Astrocyte (in vitro differentiated cells and primary cell): ENCODE results near the gene CZIB. TPM values are rescaled to one million over a fixed set of nuclear protein-coding genes. Genes with fewer than 3 reads are reported as not detected.

Source experiments
- DNase-seq: peaks from one replicate; pipeline ENCODE4 v3.0.0-alpha.2; 2010; ENCODE audit warnings: low read depth
- FAIRE-seq: peaks from 2 replicates; lab custom pipeline; 2011; peaks lifted over from hg19 to GRCh38; lab: Jason Lieb, UNC
- H2AFZ ChIP-seq: 2 replicates; pipeline ENCODE4 v1.6.0; 2012; ENCODE audit warnings: low read depth, low read length, inconsistent platforms
- H3K27ac ChIP-seq: 2 replicates; pipeline ENCODE4 v1.5.1; 2011; ENCODE audit warnings: low read depth, low read length, inconsistent platforms
- H3K27me3 ChIP-seq: 2 replicates; pipeline ENCODE4 v1.6.0; 2011; ENCODE audit warnings: low read length, inconsistent platforms; ENCODE audit not compliant: insufficient read depth
- H3K36me3 ChIP-seq: 2 replicates; pipeline ENCODE4 v1.5.1; 2011; ENCODE audit warnings: low read length, inconsistent platforms; ENCODE audit not compliant: insufficient read depth
- H3K4me1 ChIP-seq: 2 replicates; pipeline ENCODE4 v1.5.1; 2011; ENCODE audit warnings: low read length, inconsistent platforms; ENCODE audit not compliant: insufficient read depth
- H3K4me2 ChIP-seq: 2 replicates; pipeline ENCODE4 v1.6.0; 2012; ENCODE audit warnings: low read length, inconsistent platforms
- H3K4me3 ChIP-seq: 2 replicates; pipeline ENCODE4 v1.5.1; 2011; ENCODE audit warnings: low read depth, mild to moderate bottlenecking, low read length, inconsistent platforms; ENCODE audit not compliant: insufficient read depth
- H3K79me2 ChIP-seq: 2 replicates; pipeline ENCODE4 v1.6.0; 2012; ENCODE audit warnings: mild to moderate bottlenecking, low read length, inconsistent platforms; ENCODE audit not compliant: insufficient read depth
- H3K9ac ChIP-seq: 2 replicates; pipeline ENCODE4 v1.6.0; 2012; ENCODE audit warnings: mild to moderate bottlenecking, low read length, inconsistent platforms
- H3K9me3 ChIP-seq: 2 replicates; pipeline ENCODE4 v1.5.1; 2012; ENCODE audit warnings: low read depth, mild to moderate bottlenecking, low read length, inconsistent platforms; ENCODE audit not compliant: insufficient read depth
- H4K20me1 ChIP-seq: 2 replicates; pipeline ENCODE4 v1.6.0; 2012; ENCODE audit warnings: low read length, inconsistent platforms; ENCODE audit not compliant: insufficient read depth
- H3K27ac Mint-ChIP-seq: one replicate; pipeline ENCODE4 v1.8.0; 2021; ENCODE audit warnings: mild to moderate bottlenecking, mixed read lengths; ENCODE audit not compliant: unreplicated experiment
- H3K27me3 Mint-ChIP-seq: one replicate; pipeline ENCODE4 v1.8.0; 2021; ENCODE audit warnings: low read depth, mixed read lengths; ENCODE audit not compliant: unreplicated experiment
- H3K36me3 Mint-ChIP-seq: one replicate; pipeline ENCODE4 v1.8.0; 2021; ENCODE audit warnings: low read depth, mixed read lengths; ENCODE audit not compliant: unreplicated experiment
- H3K4me1 Mint-ChIP-seq: one replicate; pipeline ENCODE4 v1.8.0; 2021; ENCODE audit warnings: low read depth, mixed read lengths; ENCODE audit not compliant: unreplicated experiment
- H3K4me3 Mint-ChIP-seq: one replicate; pipeline ENCODE4 v1.8.0; 2021; ENCODE audit warnings: mild to moderate bottlenecking, moderate library complexity, mixed read lengths; ENCODE audit not compliant: unreplicated experiment
- H3K9me3 Mint-ChIP-seq: one replicate; pipeline ENCODE4 v1.8.0; 2021; ENCODE audit warnings: mild to moderate bottlenecking, mixed read lengths; ENCODE audit not compliant: unreplicated experiment
- CTCF ChIP-seq: IDR thresholded peaks from 2 replicates; pipeline ENCODE4 v1.5.1; 2011; ENCODE audit warnings: low read depth, mild to moderate bottlenecking, inconsistent platforms, low read length, moderate library complexity; ENCODE audit not compliant: insufficient read depth
- EZH2 ChIP-seq: IDR thresholded peaks from 2 replicates; pipeline ENCODE4 v1.6.1; 2012; ENCODE audit warnings: mild to moderate bottlenecking, low read length, inconsistent platforms; ENCODE audit not compliant: insufficient read depth
- total RNA-seq: library from RNA; stranded (reverse); gene quantifications from 2 replicates; pipeline ENCODE4 v1.2.1, GENCODE V29; 2021

CZIB gene
- total RNA-seq, 1 donor from 2014 or later = 34.5 TPM

DNA sequence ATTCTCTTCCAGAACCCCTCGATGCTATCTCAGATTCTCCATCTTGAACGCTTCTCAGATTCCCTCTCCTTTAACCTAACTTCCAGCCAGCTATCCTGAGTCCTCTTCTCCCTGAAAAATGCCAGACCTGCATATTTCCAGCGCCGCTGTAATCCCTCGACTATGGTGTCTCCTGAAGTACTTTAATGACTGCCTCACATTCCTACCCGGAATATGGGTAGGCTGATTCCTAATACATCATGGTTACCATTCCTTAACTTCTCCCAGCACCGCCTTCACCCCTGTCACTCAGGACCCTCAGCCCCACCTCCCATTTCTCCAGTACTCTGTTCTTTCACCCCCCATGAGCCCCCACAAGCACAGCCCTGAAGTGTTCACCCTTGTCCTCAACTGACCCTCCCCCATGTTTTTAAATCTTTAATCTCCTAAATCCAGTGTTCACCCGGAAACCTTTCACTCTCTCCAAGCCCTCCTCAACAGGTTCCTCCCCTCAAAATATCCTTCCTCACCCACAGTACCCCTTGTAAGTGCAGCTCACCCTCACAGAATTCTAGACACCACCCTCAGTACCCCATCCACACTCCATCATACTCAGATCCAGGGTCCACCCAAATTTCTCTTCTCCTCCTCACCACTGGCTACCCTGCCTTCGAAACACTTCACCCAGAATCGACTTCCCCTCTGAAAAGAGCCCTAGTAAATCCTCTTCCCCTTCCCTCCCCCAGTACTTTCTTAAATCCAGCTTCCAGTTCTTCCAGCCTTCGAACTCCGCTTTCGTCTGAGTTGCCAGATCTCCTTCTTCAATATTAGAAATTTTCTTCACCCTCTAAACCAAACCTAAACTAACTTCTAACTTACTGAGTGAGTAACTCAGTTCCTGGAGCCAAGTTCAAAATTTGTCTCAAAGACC lies 22.9 kb downstream of the CZIB start:
- Histone ChIP-seq H3K4me3 (peak overlapping the region; percentile 97), H3K27ac (peak overlapping the region; percentile 77), H3K9ac (peak overlapping the region; percentile 97), H3K4me2 (peak overlapping the region; percentile 100), H2AFZ (peak overlapping the region; percentile 71), H4K20me1 (peaks cover 5% of the 10 kb centered on the region), H3K79me2 (peaks cover 18% of the 10 kb centered on the region), H3K9me3 (no peaks in the 10 kb centered on the region), H3K27me3 (no peaks in the 10 kb centered on the region), H3K4me1 (peaks cover 12% of the 10 kb centered on the region), H3K36me3 (no peaks in the 10 kb centered on the region)
- H3K36me3 Mint-ChIP-seq = peaks cover 10% of the 10 kb centered on the region
- FAIRE-seq (no peak), DNase-seq (peak; percentile 44)
- peak overlapping the region; percentile 98 for H3K4me3 Mint-ChIP-seq
- H3K9me3 Mint-ChIP-seq = no peaks in the 10 kb centered on the region
- no peak for TF ChIP-seq CTCF
- no peak for TF ChIP-seq EZH2
- no peaks in the 10 kb centered on the region for H3K27me3 Mint-ChIP-seq
- H3K4me1 Mint-ChIP-seq = peaks cover 9% of the 10 kb centered on the region
- peak overlapping the region; percentile 93 for H3K27ac Mint-ChIP-seq

DNA sequence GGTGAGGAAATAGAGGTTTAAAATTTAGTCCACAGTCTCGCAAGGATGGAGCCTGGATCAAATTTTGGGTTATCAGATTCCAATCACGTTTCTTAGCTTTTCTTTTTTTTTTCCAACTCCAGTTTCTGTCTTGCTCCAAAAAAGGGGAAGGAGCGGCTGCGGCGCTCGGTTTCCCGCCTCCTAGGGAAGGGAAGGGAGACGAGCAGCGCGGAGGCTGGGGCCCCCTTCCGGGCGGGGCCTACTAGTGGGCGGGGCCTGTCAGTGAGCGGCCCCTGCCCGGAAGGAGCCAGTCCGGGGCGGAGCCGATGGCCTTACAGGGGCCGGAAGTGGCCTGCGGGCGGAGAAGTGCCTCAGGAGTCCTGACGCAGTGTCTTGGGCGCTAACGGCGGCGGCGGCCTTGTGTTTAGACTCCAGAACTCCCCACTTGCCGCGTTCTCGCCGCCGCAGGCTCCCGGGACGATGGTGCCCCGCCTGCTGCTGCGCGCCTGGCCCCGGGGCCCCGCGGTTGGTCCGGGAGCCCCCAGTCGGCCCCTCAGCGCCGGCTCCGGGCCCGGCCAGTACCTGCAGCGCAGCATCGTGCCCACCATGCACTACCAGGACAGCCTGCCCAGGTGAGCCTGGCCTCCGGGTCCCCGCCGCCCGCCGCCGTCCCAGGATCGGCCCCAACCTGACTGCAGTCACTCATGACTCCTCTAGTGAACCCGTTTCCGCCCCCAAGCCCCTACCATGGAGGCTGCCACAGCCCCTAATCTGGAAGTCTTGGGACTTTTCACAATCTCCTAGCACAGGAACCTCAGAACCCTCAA lies 23.7 kb downstream of the CZIB start, which contains the start of gene CPT2:
CPT2 (plus strand) TSS at position 340 of the 806 bp plus-strand sequence; CDS start at position 460, 120 bp downstream.
- Histone ChIP-seq H3K4me1 (peaks cover 12% of the 10 kb centered on the region), H4K20me1 (peaks cover 5% of the 10 kb centered on the region), H3K36me3 (no peaks in the 10 kb centered on the region), H3K4me3 (peak within 1 kb of the TSS; percentile 97), H3K9ac (peak within 1 kb of the TSS; percentile 97), H3K27me3 (no peaks in the 10 kb centered on the region), H3K27ac (peak within 1 kb of the TSS; percentile 77), H3K79me2 (peaks cover 18% of the 10 kb centered on the region), H3K9me3 (no peaks in the 10 kb centered on the region), H2AFZ (peak within 1 kb of the TSS; percentile 71), H3K4me2 (peak within 1 kb of the TSS; percentile 100)
- Mint-ChIP-seq H3K9me3 (no peaks in the 10 kb centered on the region), H3K27me3 (no peaks in the 10 kb centered on the region), H3K4me3 (peak within 1 kb of the TSS; percentile 98), H3K27ac (peak within 1 kb of the TSS; percentile 93), H3K4me1 (peaks cover 9% of the 10 kb centered on the region), H3K36me3 (peaks cover 6% of the 10 kb centered on the region)
- TF ChIP-seq CTCF (no peak), EZH2 (no peak)
- DNase-seq (peak; percentile 83), FAIRE-seq (no peak)
